ENCODE measurements around the gene CNTN5. TPM values are rescaled to one million over a fixed set of nuclear protein-coding genes. Genes with fewer than 3 reads are reported as not detected.

Gene CNTN5
- total RNA-seq, 1 experiment from 2014 or later: not detected

GRCh38 chr11:100182350-100182749, 1161.6 kb downstream of the CNTN5 start:
- Histone ChIP-seq H3K79me2 (ENCODE audit: insufficient read depth, low read length) (no peaks in the 10 kb centered on the region), H3K56ac (ENCODE audit: insufficient read length, low read depth, low read length) (no peak overlapping the region), H2BK120ac (ENCODE audit: low read depth, low read length, poor library complexity, severe bottlenecking) (no peak overlapping the region), H3K27me3 (ENCODE audit: insufficient read depth, low read length) (no peaks in the 10 kb centered on the region), H3K4me2 (ENCODE audit: insufficient read depth, insufficient read length, low read length) (no peak overlapping the region), H3K18ac (ENCODE audit: insufficient read length, low read depth, low read length) (no peak overlapping the region), H4K91ac (ENCODE audit: insufficient read length, low read depth, low read length) (no peak overlapping the region), H3K23me2 (ENCODE audit: insufficient read length, low read depth, low read length, poor library complexity, severe bottlenecking) (no peaks in the 10 kb centered on the region), H2BK15ac (ENCODE audit: low read depth, low read length) (no peak overlapping the region), H3K9ac (ENCODE audit: extremely low read depth, insufficient read length, low read length) (no peak overlapping the region), H3T11ph (ENCODE audit: low read length) (no peak overlapping the region), H4K5ac (ENCODE audit: insufficient read length, low read depth, low read length) (no peak overlapping the region), H2BK5ac (ENCODE audit: insufficient read length, low read length) (no peak overlapping the region), H4K8ac (replicated peaks; ENCODE audit: insufficient read length, low read depth, low read length) (no peak overlapping the region), H2AFZ (ENCODE audit: low read length) (no peak overlapping the region), H2BK20ac (ENCODE audit: low read depth, low read length, poor library complexity, severe bottlenecking) (no peak overlapping the region), H3K27ac (ENCODE audit: insufficient read length, low read depth, low read length) (no peak overlapping the region), H3K23ac (ENCODE audit: insufficient read length, low read depth, low read length) (no peak overlapping the region), H3K14ac (ENCODE audit: insufficient read depth, low read length) (no peak overlapping the region), H2BK12ac (ENCODE audit: insufficient read length, low read depth, low read length) (no peak overlapping the region), H2AK5ac (ENCODE audit: insufficient read length, low read length) (no peak overlapping the region), H3K4ac (ENCODE audit: low read depth, low read length) (no peak overlapping the region), H4K20me1 (ENCODE audit: control insufficient read depth, insufficient read depth, insufficient read length) (no peaks in the 10 kb centered on the region), H3K4me1 (ENCODE audit: insufficient read depth, low read length) (no peaks in the 10 kb centered on the region), H3K79me1 (ENCODE audit: insufficient read depth, low read depth, low read length, poor library complexity, severe bottlenecking) (no peaks in the 10 kb centered on the region), H3K9me3 (ENCODE audit: control insufficient read depth, low read depth, low read length) (no peaks in the 10 kb centered on the region)
- Mint-ChIP-seq H3K27ac (no peak overlapping the region; a peak in 1 of 7 replicates), H3K4me3 (no peak overlapping the region), H3K36me3 (ENCODE audit: insufficient read depth in 1 of 3, low read depth in 3 of 3) (peaks cover 0 to 6% (median 3%) of the 10 kb centered on the region in 3 experiments; a peak in 4 of 7 replicates), H3K9me3 (peaks cover 0 to 2% of the 10 kb centered on the region in 2 experiments; a peak in 1 of 5 replicates), H3K4me1 (peaks cover 4% of the 10 kb centered on the region in 2 experiments), H3K27me3 (ENCODE audit: low read depth) (no peaks in the 10 kb centered on the region)
- TF ChIP-seq CTCF (conservative IDR thresholded peaks at IDR 0.05): no peak
- no peak for DNase-seq
